Choroid plexus epithelial cell (primary cell): ENCODE data around the gene FNTB.

Source experiments
- DNase-seq: peaks from one replicate; pipeline ENCODE4 v3.0.0-alpha.2; 2010; ENCODE audit warnings: low read depth
- H3K4me3 ChIP-seq: 2 replicates; pipeline ENCODE4 v1.5.1; 2011; ENCODE audit warnings: low read depth, mild to moderate bottlenecking, control low read depth, low read length, moderate library complexity
- TF ChIP-seq, protein P1 (sequence below): conservative IDR thresholded peaks from 2 replicates; pipeline ENCODE4 v1.5.1; 2011; ENCODE audit warnings: low read depth, mild to moderate bottlenecking, control low read depth, inconsistent platforms, low read length, moderate library complexity

Gene FNTB

DNA sequence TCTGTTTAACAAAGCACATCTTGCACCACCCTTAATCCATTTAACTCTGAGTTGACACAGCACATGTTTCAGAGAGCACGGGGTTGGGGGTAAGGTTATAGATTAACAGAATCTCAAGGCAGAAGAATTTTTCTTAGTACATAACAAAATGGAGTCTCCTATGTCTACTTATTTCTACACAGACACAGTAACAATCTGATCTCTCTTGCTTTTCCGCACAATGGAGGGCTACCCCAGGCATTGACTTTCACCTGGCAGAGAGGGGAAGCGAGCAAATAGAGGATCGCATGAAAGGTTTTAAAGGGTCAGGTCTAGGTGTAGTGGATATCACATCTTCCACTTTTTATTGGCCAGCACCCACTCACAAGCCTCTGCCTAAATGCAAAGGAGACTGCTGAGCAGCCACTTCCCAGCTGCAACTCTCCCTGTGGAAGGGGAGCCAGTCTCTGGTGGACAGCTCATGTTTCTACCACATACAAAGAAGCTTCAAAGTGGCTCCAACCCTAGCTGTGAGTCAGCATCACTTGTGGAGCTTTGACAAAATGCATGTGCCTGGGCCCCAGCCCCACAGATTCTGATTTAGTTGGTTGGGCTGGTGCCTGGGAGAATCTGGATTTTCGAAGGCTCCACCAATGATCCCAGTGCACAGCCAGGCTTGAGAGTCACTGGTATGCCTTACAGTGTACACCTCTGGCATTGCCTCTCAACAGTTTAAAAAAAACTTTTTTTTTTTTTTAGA, 7.2 kb upstream of the FNTB start:
- TF ChIP-seq, protein P1, sequence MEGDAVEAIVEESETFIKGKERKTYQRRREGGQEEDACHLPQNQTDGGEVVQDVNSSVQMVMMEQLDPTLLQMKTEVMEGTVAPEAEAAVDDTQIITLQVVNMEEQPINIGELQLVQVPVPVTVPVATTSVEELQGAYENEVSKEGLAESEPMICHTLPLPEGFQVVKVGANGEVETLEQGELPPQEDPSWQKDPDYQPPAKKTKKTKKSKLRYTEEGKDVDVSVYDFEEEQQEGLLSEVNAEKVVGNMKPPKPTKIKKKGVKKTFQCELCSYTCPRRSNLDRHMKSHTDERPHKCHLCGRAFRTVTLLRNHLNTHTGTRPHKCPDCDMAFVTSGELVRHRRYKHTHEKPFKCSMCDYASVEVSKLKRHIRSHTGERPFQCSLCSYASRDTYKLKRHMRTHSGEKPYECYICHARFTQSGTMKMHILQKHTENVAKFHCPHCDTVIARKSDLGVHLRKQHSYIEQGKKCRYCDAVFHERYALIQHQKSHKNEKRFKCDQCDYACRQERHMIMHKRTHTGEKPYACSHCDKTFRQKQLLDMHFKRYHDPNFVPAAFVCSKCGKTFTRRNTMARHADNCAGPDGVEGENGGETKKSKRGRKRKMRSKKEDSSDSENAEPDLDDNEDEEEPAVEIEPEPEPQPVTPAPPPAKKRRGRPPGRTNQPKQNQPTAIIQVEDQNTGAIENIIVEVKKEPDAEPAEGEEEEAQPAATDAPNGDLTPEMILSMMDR: no peak
- H3K4me3 ChIP-seq: no peak overlapping the region
- DNase-seq: peak; percentile 51

DNA sequence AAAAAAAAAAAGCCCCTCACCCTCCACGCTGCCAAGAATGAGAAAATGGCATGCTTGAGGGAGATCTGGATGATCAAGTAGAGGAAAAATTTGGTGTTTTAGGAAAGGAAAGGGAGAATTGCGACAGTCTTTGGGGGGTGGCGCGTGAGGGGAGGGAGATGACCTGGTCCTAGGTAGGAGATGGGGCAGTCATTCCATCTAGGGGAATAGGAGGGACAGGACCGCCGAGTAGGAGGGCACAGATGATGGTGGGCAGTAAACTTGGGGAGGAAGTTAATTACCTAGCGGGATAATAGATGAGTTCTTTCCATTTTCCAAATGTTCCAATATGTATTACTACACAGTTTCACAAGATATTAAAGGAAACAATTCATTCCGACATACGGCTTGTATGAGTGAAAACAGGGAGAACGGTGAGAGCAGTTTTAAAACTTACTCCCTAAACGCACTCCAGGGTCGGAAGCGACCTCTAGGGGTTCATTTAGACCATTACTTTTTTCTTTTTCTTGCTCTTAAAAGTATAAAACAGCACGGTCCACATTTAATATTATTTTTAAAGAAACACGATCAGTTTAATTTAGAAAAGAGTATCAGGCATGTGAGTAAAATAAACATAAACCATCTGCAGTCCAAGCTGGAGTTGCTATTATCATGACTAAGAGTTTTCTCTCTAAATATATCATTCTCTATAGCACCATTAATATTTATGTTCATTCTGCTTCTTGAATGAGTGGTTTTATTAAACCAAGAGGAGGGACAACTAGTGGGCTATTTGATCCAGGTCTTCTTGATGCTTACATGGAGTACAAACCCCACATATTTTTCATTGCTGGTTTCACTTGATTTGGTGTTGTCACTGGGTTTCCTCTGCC, 3.0 kb upstream of the FNTB start:
- TF ChIP-seq, protein P1: peak; percentile 77
- peak overlapping the region; percentile 16 for H3K4me3 ChIP-seq
- DNase-seq: peak; percentile 86

DNA sequence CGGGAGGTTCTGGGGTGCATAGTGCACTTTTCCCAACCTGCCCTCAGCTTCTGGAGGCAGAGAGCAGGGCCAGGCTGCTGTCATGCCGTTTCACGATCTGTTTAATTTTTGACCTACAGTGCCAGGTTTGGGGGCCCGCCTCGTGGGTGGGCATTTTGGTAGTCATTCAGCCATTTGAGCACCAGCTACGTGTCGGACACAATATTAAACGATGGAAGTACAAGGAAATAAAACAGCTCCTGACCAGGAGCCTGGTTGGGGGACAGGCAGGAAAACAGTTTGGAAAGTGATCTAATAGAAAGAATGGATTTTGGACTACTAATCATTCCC, 708 bp downstream of the FNTB start:
- TF ChIP-seq, protein P1: no peak
- H3K4me3 ChIP-seq: peak overlapping the region; percentile 99
- no peak for DNase-seq

DNA sequence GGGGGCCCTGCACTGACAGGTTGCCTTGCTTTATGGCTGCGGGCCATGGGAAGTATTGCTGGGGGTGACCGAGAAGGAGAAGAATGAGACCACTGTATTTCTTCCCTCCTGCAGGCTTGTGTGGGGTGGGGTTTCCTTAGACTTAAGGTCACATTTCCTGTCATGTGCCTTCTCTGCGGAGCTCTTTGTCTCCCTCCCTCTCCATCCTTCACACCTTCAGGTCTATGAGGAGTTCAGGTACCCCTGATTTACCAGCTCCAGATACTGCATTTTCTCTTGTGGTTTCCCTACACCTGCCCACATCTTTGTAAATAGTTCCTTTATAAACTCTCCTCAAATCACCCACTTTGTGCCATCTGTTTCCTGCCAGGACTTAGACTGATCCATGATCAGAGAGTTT, 3.6 kb downstream of the FNTB start:
- no peak for DNase-seq
- TF ChIP-seq, protein P1: no peak
- no peak overlapping the region for H3K4me3 ChIP-seq

DNA sequence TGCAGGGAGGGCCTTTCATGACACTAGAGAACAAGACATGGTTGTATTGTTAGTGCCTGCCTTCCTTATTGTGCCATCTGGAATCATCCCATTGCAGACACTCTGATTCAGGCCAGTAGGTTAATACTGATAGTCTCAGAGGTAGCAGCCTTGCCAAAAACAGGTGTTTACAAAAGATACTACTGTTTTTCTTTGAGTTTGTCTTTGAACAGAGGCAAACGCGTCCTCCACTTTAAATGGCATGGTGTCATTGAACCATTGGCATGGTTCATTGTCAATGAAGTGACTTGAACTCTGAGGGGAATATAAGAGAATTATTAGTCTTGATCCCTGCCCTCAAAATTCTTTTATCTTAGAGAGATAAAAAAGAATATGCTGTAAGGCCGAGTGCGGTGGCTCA, 4.2 kb downstream of the FNTB start:
- DNase-seq: no peak
- TF ChIP-seq, protein P1: no peak
- H3K4me3 ChIP-seq: no peak overlapping the region

DNA sequence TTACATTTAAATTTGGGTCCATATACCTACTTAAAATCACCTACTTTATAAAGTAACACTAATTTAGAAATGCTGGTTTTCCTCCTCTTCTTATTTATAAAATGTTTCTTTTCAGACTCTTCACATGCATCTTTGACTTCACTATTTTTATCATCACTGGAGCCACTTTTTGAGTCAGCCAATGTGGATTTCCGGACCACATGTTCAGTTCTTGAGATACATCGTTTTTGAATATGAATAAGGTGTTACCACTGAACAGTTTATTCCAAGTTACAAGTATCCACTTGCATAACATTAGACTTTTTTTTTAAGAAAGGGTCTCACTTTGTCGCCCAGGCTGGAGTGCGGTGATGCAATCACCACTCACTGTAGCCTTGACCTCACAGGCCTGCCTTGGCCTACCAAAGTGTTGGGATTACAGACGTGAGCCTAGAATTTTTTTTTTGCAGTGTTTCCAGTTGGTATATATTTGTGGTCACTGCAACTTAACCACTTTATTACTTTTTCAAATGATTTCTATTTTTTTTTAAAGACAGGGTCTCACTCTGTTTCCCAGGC, 5.7 kb downstream of the FNTB start:
- DNase-seq: no peak
- H3K4me3 ChIP-seq: no peak overlapping the region
- TF ChIP-seq, protein P1: no peak
